SK-N-SH treated with all-trans-retinoic acid at 6 μM for 48 hours (cell line): Measurements from ENCODE around the gene ZNF346.
A peak's percentile ranks its signal among the peaks of the same experiment; 100 is the strongest.

Experiments
- ATAC-seq: fragments of 200-7000 bp; cut with Tn5 transposase; 3 replicates; pipeline ENCODE4 v1.9.1; 2020; ENCODE audit warnings: mild to moderate bottlenecking, moderate library complexity
- ARNTL ChIP-seq: fragments of 450-650 bp; formaldehyde crosslinking; IDR thresholded peaks from 2 replicates; pipeline ENCODE4 v1.5.0; 2020; ENCODE audit warnings: low read depth, mild to moderate bottlenecking, moderate library complexity, borderline replicate concordance
- BACH2 ChIP-seq: fragments of 250-450 bp; sonication (Bioruptor Pico); IDR thresholded peaks from 2 replicates; pipeline ENCODE4 v1.9.0; 2021; ENCODE audit warnings: mild to moderate bottlenecking, borderline replicate concordance
- ESRRG ChIP-seq: fragments of 250-450 bp; sonication (Bioruptor Pico); IDR thresholded peaks from 2 replicates; pipeline ENCODE4 v1.6.1; 2021; ENCODE audit warnings: mild to moderate bottlenecking
- GLIS3 ChIP-seq: fragments of 250-450 bp; sonication (Bioruptor Pico); IDR thresholded peaks from 2 replicates; pipeline ENCODE4 v1.5.0; 2020; ENCODE audit warnings: mild to moderate bottlenecking, moderate library complexity
- ISL1 ChIP-seq: fragments of 250-450 bp; sonication (Bioruptor Pico); IDR thresholded peaks from 2 replicates; pipeline ENCODE4 v2.1.2; 2022; ENCODE audit warnings: mild to moderate bottlenecking, moderate library complexity
- OSR1 ChIP-seq: fragments of 250-450 bp; sonication (Bioruptor Pico); IDR thresholded peaks from 2 replicates; pipeline ENCODE4 v1.8.0; 2022; ENCODE audit warnings: moderate library complexity, mild to moderate bottlenecking, inconsistent platforms
- PPARA ChIP-seq: fragments of 250-450 bp; sonication (Bioruptor Pico); IDR thresholded peaks from 2 replicates; pipeline ENCODE4 v1.5.0; 2020; ENCODE audit warnings: mild to moderate bottlenecking, borderline replicate concordance
- RARB ChIP-seq: fragments of 250-450 bp; sonication (Bioruptor Pico); IDR thresholded peaks from 2 replicates; pipeline ENCODE4 v1.8.0; 2021; ENCODE audit warnings: mild to moderate bottlenecking, moderate library complexity
- SNAI2 ChIP-seq: fragments of 250-450 bp; sonication (Bioruptor Pico); IDR thresholded peaks from 2 replicates; pipeline ENCODE4 v1.5.0; 2020; ENCODE audit warnings: mild to moderate bottlenecking, moderate library complexity
- TCF4 ChIP-seq: fragments of 250-450 bp; sonication (Bioruptor Pico); IDR thresholded peaks from 2 replicates; pipeline ENCODE4 v1.8.0; 2021; ENCODE audit warnings: mild to moderate bottlenecking, moderate library complexity, borderline replicate concordance
- ZC3H10 ChIP-seq: fragments of 250-450 bp; sonication (Bioruptor Pico); IDR thresholded peaks from 2 replicates; pipeline ENCODE4 v1.5.1; 2021; ENCODE audit warnings: mild to moderate bottlenecking, moderate library complexity
- ZFP3 ChIP-seq: fragments of 250-450 bp; sonication (Bioruptor Pico); IDR thresholded peaks from 2 replicates; pipeline ENCODE4 v1.5.0; 2020; ENCODE audit warnings: mild to moderate bottlenecking, moderate library complexity
- ZNF565 ChIP-seq: fragments of 450-650 bp; formaldehyde crosslinking; conservative IDR thresholded peaks from 2 replicates; pipeline ENCODE4 v1.5.0; 2020; ENCODE audit warnings: low read depth, mild to moderate bottlenecking, moderate library complexity
- ZNF70 ChIP-seq: fragments of 450-650 bp; formaldehyde crosslinking; IDR thresholded peaks from 2 replicates; pipeline ENCODE4 v1.5.0; 2020; ENCODE audit warnings: mild to moderate bottlenecking, moderate library complexity
- ZNF8 ChIP-seq: fragments of 450-650 bp; formaldehyde crosslinking; IDR thresholded peaks from 2 replicates; pipeline ENCODE4 v1.5.0; 2020; ENCODE audit warnings: mild to moderate bottlenecking, moderate library complexity
- TF ChIP-seq, protein P1 (sequence below): fragments of 250-450 bp; sonication (Bioruptor Pico); IDR thresholded peaks from 2 replicates; pipeline ENCODE4 v1.8.0; 2020; ENCODE audit warnings: mild to moderate bottlenecking, moderate library complexity, borderline replicate concordance
- TF ChIP-seq, protein P2 (sequence below): fragments of 250-450 bp; sonication (Bioruptor Pico); IDR thresholded peaks from 2 replicates; pipeline ENCODE4 v1.5.1; 2020; ENCODE audit warnings: low read depth, mild to moderate bottlenecking, moderate library complexity
- TF ChIP-seq, protein P3 (sequence below): fragments of 250-450 bp; sonication (Bioruptor Pico); IDR thresholded peaks from 2 replicates; pipeline ENCODE4 v1.5.1; 2021; ENCODE audit warnings: mild to moderate bottlenecking, moderate library complexity
- TF ChIP-seq, protein P4 (sequence below): fragments of 250-450 bp; sonication (Bioruptor Pico); IDR thresholded peaks from 2 replicates; pipeline ENCODE4 v1.8.0; 2021; ENCODE audit warnings: low read depth, mild to moderate bottlenecking, moderate library complexity, borderline replicate concordance
- TF ChIP-seq, protein P5 (sequence below): fragments of 250-450 bp; sonication (Bioruptor Pico); IDR thresholded peaks from 2 replicates; pipeline ENCODE4 v1.5.0; 2020; ENCODE audit warnings: mild to moderate bottlenecking, moderate library complexity

The ZNF346 gene

DNA sequence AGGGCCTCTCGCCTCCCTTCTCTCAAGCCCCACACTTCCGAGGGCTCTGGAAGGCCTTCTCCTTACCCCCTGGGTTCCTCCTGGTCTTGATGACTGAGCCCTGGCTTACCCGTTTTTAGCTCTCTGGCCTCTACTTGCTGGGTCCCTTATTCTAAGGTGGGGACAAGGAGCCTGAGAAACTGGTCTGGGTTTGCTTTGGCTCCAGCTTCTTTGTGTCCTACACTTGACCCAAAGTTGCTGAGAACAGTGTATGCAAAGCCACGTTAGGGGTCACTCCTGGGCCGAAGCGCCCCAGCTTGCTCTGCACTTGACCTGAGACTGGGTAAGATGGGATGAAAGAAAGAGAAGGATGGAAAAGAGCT, 788 bp downstream of the ZNF346 start:
- ATAC-seq = peak; percentile 38
- TF ChIP-seq, protein P1, sequence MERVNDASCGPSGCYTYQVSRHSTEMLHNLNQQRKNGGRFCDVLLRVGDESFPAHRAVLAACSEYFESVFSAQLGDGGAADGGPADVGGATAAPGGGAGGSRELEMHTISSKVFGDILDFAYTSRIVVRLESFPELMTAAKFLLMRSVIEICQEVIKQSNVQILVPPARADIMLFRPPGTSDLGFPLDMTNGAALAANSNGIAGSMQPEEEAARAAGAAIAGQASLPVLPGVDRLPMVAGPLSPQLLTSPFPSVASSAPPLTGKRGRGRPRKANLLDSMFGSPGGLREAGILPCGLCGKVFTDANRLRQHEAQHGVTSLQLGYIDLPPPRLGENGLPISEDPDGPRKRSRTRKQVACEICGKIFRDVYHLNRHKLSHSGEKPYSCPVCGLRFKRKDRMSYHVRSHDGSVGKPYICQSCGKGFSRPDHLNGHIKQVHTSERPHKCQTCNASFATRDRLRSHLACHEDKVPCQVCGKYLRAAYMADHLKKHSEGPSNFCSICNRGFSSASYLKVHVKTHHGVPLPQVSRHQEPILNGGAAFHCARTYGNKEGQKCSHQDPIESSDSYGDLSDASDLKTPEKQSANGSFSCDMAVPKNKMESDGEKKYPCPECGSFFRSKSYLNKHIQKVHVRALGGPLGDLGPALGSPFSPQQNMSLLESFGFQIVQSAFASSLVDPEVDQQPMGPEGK = no peak
- TF ChIP-seq, protein P2, sequence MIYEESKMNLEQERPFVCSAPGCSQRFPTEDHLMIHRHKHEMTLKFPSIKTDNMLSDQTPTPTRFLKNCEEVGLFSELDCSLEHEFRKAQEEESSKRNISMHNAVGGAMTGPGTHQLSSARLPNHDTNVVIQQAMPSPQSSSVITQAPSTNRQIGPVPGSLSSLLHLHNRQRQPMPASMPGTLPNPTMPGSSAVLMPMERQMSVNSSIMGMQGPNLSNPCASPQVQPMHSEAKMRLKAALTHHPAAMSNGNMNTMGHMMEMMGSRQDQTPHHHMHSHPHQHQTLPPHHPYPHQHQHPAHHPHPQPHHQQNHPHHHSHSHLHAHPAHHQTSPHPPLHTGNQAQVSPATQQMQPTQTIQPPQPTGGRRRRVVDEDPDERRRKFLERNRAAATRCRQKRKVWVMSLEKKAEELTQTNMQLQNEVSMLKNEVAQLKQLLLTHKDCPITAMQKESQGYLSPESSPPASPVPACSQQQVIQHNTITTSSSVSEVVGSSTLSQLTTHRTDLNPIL = no peak
- TF ChIP-seq RARB (CRISPR knock-in tag) = no peak
- TF ChIP-seq ZFP3 (CRISPR knock-in tag) = no peak
- no peak for TF ChIP-seq OSR1 (CRISPR knock-in tag)
- no peak for TF ChIP-seq ZNF565
- TF ChIP-seq BACH2 (CRISPR knock-in tag) = no peak
- no peak for TF ChIP-seq ZNF70 (CRISPR knock-in tag)
- no peak for TF ChIP-seq ZNF8 (CRISPR knock-in tag)
- TF ChIP-seq, all 23 proteins: peak for 0

DNA sequence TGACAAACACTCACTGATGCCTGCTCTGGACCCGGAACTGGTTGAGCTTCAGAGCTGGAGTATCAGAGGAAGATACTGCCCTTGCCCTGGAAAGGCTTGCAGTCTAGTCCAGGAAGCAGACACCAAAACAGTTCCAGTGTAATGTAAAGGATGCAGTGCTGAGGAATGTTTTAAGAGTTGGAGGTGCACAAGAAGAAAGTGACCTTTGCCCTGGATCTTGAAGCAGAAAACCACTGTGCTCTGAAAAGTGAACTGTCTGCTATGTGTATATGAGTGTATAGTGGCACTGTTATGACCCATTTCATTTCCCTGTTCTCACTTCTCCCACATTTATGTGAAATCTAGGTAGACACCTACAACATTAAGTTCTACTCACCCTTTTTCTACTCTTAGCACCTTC, 2.1 kb downstream of the ZNF346 start:
- TF ChIP-seq ARNTL = no peak
- ATAC-seq = no peak

DNA sequence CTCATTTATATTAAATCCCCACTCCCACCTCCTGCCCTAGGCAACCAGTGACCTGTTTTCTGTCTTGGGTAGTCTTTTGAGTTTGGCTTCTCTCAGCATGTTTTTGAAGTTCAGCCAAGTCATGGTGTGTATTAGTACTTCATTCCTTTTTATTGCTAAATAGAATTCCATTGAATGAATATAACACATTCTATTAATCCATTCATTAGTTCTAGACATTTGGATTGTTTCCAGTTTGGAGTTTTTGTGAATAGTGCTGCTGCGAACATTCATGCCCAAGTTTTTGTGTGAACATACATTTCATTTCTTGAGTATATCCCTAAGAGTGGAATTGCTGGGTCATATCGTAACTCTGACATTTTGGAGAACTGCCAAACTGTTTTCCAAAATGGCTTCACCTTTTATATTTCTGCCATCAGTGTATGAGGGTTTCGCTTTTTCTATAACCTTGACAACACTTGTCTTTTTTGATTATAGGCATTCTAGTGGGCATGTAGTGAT, 2.7 kb downstream of the ZNF346 start:
- no peak for ATAC-seq

DNA sequence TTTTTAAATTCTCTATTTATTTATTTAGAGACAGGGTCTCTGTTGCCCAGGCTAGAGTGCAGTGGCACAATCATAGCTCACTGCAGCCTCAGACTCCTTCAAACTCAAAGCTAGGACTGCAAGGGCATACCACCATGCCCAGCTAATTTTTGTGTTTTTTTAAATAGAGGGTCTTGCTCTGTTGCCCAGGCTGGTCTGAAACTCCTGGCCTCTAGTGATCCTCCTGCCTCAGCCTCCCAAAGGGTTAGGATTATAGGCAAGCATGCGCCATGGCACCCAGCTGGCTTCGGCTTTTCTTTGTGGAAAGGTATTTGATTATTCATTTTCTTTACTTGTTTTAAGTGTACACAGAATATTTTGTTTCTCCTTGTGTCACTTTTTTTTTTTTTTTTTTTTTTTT, 5.2 kb downstream of the ZNF346 start:
- TF ChIP-seq ARNTL = no peak
- TF ChIP-seq, protein P3, sequence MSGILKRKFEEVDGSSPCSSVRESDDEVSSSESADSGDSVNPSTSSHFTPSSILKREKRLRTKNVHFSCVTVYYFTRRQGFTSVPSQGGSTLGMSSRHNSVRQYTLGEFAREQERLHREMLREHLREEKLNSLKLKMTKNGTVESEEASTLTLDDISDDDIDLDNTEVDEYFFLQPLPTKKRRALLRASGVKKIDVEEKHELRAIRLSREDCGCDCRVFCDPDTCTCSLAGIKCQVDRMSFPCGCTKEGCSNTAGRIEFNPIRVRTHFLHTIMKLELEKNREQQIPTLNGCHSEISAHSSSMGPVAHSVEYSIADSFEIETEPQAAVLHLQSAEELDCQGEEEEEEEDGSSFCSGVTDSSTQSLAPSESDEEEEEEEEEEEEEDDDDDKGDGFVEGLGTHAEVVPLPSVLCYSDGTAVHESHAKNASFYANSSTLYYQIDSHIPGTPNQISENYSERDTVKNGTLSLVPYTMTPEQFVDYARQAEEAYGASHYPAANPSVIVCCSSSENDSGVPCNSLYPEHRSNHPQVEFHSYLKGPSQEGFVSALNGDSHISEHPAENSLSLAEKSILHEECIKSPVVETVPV (CRISPR knock-in tag) = no peak
- TF ChIP-seq, protein P1 = no peak
- TF ChIP-seq, protein P4, sequence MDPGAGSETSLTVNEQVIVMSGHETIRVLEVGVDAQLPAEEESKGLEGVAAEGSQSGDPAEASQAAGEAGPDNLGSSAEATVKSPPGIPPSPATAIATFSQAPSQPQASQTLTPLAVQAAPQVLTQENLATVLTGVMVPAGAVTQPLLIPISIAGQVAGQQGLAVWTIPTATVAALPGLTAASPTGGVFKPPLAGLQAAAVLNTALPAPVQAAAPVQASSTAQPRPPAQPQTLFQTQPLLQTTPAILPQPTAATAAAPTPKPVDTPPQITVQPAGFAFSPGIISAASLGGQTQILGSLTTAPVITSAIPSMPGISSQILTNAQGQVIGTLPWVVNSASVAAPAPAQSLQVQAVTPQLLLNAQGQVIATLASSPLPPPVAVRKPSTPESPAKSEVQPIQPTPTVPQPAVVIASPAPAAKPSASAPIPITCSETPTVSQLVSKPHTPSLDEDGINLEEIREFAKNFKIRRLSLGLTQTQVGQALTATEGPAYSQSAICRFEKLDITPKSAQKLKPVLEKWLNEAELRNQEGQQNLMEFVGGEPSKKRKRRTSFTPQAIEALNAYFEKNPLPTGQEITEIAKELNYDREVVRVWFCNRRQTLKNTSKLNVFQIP (CRISPR knock-in tag) = no peak
- no peak for TF ChIP-seq ESRRG
- TF ChIP-seq BACH2 (CRISPR knock-in tag) = no peak
- TF ChIP-seq, protein P2 = no peak
- no peak for TF ChIP-seq ZNF565
- ATAC-seq = no peak

More for the DNA sequence above, 2.7 kb downstream of the ZNF346 start:
- TF ChIP-seq SNAI2 (CRISPR knock-in tag) (no peak), ISL1 (CRISPR knock-in tag) (no peak), RARB (CRISPR knock-in tag) (no peak), GLIS3 (CRISPR knock-in tag) (no peak), ZNF565 (no peak), ZNF8 (CRISPR knock-in tag) (no peak), ARNTL (no peak), ZFP3 (CRISPR knock-in tag) (no peak), TCF4 (CRISPR knock-in tag) (no peak), PPARA (CRISPR knock-in tag) (no peak), ZNF70 (CRISPR knock-in tag) (no peak), ZC3H10 (CRISPR knock-in tag) (no peak)
- TF ChIP-seq, protein P5, sequence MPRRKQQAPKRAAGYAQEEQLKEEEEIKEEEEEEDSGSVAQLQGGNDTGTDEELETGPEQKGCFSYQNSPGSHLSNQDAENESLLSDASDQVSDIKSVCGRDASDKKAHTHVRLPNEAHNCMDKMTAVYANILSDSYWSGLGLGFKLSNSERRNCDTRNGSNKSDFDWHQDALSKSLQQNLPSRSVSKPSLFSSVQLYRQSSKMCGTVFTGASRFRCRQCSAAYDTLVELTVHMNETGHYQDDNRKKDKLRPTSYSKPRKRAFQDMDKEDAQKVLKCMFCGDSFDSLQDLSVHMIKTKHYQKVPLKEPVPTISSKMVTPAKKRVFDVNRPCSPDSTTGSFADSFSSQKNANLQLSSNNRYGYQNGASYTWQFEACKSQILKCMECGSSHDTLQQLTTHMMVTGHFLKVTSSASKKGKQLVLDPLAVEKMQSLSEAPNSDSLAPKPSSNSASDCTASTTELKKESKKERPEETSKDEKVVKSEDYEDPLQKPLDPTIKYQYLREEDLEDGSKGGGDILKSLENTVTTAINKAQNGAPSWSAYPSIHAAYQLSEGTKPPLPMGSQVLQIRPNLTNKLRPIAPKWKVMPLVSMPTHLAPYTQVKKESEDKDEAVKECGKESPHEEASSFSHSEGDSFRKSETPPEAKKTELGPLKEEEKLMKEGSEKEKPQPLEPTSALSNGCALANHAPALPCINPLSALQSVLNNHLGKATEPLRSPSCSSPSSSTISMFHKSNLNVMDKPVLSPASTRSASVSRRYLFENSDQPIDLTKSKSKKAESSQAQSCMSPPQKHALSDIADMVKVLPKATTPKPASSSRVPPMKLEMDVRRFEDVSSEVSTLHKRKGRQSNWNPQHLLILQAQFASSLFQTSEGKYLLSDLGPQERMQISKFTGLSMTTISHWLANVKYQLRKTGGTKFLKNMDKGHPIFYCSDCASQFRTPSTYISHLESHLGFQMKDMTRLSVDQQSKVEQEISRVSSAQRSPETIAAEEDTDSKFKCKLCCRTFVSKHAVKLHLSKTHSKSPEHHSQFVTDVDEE (CRISPR knock-in tag) = no peak
- TF ChIP-seq, all 23 proteins: peak for 0
